Hematopoietic multipotent progenitor cell treated with erythropoietin and hydrocortisone succinate and interleukin-3 and kit ligand, for 6 days (in vitro differentiated cells): ENCODE results near the gene MICALL2.

Source experiments
- DNase-seq: peaks from one replicate; pipeline ENCODE4 v3.0.0-alpha.2; 2015

MICALL2 gene

DNA sequence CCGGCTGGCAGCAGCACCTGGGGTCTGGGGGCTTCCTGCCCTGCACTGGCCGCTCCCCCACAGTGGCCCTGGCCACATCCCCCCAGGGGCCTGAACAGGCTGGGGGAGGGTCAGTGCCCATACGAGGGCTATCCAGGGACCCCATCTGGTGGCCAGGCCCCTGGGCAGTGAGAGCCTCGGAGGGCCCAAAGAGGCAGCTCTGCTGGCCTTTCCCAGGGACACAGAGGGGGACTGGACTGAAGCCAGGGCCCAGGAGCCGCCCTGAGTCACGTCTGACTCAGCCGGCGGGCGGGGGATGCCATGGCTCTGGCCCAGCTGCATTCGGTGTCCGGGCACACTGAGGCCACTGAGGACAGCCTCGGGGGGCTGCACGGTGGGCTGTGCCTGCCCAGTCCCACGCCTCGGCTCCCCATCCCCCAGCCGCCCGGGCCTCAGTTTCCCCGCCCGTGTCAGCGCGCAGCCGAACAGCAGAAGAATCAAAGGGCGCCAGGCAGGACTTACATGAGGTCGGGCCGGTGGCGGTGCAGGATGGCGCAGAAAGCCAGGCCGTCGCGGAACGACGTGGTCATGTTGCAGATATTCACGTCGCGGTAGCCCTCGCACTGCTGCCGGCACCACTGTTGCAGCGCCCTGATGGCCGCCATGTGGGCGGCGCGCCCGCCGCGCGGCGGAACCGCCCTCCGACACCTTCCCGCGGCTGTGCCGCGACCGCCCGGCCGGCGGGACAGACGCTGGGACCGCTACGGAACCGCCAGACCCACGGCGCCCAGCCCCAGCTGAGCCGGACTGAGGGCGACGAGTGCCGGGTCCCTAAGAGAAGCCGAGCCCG, at the start of gene MICALL2:
Gene MICALL2 (minus strand): TSS at position 788 of the 829 bp plus-strand sequence. CDS start 144 bp downstream, at position 644.
- peak; percentile 78 for DNase-seq

DNA sequence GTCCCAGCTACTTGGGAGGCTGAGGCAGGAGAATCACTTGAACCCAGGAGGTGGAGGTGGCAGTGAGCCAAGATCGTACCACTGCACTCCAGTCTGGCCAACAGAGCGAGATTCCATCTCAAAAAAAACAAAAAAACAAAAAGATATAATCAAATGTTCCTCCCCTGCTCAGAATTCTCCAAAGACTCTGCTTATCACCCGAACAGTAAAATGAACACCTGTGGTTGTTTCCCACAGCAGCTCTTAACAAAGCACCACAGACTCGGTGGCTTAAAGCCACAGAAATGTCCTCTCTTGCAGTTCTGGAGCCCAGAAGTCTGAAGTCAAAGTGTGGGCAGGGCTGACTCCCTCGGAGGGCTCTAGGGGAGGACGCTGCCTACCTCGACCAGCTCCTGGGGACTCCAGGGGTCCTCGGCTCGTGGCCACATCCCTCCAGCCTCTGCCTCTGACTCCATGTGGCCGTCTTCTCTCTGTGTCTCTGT, 49.0 kb upstream of the MICALL2 start:
- peak; percentile 84 for DNase-seq

DNA sequence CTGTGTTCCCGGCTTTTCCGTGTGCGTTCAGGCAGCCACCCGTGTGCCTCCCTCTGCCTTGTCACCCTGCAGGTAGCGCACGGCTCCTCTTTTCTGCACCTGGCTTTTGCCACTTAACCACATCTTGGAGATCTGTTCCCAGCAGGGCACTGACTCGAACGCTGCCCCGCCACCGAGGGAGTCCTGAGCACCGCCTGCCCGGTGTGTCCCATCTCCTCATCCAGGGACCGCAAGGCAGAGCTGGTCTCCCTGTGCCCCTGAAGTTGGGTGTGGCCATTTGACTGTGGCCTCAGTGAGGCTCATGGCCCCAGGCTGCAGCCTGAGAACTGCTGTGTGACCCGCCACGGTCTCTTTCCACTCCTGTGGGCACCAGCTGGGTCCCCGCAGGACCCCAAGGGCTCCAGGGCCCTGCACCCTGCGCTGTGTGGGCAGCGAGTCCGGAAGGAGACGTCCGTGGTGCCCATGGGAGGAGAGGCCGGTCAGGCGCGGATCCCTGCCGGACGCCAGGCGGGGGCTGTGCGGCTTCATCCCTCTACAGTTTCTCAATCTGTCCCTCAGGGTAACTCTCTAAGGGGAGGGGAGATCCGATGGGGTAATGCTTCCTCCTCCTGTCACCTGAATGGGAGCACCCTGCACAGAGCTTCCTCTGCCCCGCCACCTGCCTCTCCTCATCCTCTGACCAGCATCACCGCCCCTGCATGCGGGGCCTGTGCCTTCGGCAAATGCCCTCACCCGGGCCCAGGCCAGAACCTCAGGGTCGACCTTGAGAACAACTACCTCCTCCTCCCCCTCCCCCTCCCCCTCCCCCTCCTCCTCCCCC, 46.7 kb upstream of the MICALL2 start:
- DNase-seq: peak; percentile 51

DNA sequence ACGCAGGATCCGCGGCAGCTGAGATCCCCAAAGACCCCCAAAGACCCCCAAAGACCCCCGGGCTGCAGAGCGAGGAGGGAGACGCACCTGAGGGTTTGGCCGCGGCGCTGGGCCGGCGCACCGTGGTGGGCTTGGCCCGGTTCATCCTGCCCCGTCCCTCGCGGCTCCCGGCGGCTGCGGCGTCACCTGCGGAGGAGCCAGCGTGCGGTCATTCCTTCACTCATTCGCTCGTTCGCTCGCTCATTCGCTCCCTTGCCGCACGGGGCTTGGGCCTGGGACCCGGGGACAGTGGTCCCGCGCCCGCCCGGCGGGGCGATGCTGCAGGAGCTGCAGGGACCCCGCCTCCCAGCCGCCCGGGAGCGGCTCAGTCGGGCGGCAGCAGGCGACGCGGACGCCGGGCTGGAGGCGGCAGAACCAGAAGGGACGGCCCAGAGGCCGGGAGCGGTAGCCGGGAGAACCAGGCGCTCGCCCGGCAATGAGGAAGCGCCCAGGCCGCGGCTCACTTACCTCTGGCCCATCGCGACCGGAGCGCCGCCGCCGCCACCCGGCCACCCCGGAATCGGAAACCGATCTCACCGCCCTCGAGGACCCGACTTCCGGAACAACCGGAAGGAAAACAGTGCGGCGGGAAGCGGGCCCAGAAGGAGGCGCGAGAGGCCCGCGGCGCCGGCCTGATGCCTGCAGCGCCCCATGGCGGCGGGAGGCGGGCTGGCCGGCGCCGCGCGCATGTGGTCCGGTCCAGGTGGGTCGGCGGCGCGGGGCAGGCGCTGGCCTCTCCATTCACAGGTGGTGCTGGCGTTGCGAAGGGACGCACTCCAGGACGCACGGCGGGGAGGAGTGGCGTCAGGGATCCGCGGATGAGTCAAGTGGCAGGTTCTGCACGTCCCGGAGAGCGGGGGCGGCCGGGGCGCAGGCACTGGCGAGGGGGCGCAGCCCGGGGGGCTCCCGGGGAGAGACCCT, 44.8 kb upstream of the MICALL2 start, which contains the start of gene INTS1:
Gene INTS1 (minus strand): TSS at position 574 of the 960 bp plus-strand sequence. CDS start 429 bp downstream, at position 145.
- peak; percentile 95 for DNase-seq

DNA sequence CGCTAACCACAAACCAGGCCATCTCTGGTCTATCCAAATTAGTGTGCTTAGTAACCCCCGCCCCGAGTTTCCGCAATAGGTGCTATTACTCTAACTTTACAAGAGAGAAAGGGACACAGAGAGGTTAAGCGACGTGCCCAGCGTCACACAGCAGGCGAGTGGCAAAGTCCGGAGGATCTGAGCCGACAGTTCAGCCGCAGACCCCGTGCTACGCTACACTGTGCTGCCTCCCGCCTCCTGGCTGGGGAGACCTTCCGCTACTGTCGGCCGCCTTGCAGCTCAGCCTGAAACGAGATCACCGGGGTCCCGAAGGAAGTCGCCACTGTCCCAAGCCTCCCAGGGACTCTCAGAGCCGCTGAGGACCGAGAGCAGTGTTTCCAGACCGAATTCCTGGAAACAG, 44.1 kb upstream of the MICALL2 start:
- DNase-seq: peak; percentile 34

DNA sequence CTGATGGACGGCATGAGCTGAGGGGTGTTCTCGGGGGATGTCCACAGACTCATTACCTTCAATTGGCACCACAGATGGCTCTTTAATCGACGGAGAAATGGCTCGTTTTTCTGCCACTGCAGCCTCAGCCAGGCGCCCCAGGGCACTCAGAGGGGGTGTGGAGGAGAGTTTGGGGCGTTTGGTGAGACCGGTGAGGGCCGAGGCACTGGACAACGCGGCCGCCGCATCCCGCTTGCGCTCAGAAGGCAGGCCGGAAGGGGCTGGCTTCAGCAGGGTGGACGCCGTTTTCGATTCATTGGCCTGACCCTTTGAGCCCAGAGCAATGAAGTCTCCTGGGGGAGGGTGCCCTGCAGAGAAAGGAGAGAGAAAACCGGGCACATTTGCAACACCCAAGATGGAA, 43.6 kb upstream of the MICALL2 start:
- no peak for DNase-seq

DNA sequence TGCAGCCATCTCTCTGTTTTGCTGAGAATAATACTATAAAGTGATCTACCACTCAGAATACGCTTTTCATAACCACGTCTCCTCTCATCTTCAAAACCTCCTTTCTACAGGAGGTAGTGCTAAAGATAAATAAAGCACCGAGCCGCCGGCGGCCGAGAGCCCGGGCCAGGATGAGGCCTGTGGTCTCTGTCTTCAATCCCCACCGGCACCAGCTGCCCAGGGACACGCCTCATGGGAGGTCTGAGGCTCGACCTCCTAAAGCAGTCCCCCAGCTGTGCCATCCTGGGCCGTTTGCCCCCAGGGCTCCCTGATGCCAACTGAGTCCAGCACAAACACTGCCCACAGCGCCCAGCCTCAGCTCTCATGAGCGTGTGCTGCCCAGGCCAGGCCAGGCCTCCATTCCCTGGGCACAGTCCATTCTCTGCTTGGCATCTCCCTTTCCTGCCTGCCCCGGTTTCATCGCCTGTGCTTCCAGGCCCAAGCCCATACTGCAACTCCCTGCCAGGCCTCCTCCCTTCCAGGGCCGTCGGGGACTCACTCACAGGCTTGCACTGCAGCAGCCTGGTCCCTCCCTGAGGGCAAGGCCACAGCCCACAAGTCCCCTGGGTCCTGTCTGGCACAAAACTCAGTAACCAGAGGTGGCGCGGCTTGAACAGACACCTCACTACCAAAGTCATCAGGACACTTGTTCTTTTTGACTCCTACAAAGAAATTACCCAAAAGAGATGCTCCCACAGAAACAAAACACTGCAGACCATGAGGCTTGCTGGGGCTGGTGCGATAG, 42.4 kb upstream of the MICALL2 start:
- no peak for DNase-seq

DNA sequence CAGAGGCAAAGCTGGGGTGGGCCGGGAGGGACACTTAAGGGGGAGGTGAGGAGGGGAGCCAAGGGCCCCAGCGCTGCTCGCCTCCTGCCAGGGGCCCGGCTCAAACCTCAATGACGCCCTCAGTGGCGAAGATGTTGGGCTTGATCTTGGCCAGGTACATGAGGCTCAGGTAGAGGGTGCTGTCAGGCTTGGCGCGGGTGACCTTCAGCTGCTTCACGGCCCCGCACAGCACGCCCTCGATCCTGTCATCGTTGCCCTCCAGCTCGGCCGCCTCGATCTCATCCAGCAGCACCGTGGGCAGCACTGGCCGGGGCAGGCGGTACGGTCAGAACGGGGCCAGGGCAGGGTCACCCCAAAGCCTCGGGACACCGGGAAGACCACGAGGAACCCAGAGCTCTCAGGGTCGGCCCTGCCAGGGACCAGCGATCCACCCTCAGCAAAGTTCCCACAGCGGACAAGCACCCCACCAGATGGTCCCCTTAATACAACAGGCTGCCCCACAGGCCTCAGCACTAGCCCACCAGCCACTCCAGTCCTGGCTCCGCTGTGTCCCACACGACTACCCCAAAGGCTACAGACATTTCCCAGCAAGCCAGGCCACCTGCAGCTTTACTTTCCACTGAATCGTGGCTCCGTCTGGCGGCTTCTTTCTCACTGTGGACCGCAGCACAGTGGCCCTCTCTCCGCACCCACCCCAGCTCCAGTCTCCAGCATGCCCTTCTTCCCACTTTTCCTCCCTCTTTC, 41.0 kb upstream of the MICALL2 start:
- DNase-seq: no peak

DNA sequence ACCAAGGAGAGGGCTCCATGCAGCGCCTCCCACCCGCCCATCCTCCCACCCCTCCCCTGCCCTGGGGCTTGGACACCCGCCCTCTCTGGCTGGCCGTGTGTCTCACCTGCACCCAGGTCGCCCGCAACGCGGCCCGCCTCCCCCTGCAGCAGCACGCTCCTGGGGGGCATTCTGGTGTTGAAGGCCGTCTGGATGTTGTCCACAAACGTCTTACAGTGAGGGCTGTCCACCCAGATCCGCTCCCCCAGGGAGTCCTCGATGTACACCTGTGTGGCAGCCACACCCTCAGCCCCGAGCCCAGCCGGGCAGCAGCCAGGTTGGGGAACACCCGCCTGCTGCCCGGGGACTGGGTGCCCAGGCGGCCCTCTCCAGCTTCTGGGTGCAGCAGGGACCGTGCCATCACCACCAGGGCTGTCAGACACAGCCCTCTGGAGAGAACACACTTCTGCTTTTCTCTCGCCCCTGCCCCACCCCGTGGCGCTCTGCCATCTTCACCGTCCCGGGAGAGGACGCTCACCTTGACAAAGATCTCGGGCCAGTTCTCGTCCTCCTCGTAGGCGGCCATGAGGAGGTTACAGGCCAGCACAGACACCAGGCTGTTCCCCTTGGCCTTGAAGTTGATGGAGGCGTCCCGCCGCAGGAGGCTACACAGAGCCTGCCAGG, 40.2 kb upstream of the MICALL2 start:
- no peak for DNase-seq

DNA sequence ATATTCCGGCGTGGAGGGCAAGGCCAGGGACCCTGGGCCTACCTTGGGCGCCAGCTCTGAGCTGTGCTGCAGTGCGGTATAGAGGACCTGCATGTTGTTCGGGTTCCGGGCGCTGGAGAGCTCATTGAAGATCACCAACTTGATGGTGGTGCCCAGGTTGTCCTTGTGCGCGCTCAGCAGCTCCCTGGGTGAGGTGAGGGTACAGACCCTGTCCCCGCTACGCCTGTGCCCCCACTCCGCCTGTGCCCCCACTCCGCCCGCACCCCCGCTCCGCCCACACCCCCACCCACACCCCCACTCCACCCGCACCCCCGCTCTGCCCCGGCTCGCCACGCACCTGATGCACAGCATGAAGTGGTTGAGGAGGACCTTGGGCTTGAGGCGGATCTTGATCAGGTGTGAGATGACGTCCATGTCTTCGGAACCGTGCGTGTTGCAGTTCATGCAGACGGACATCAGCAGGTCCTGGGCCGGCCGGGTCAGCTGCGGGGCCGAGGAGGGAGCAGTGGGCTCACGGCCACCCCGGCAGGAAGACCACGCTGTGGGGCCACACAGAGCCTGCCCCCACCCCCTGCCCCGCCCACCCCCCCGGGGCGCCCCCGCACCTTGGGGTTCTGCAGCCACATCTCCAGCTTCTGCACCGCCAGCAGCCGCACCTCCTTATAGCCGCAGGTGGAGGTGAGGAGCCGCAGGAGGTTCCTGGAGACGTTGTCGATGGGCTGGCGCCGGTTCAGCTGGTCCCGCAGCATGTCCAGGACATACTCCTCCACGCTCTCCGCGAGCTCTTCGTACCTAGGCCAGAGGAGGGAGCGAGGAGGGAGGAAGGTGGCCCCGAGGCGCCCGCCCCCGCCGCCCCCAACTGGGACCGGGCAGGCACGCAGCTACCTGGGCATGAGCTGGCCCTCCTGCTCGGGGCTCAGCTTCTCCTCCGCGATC, 39.4 kb upstream of the MICALL2 start:
- DNase-seq: no peak

DNA sequence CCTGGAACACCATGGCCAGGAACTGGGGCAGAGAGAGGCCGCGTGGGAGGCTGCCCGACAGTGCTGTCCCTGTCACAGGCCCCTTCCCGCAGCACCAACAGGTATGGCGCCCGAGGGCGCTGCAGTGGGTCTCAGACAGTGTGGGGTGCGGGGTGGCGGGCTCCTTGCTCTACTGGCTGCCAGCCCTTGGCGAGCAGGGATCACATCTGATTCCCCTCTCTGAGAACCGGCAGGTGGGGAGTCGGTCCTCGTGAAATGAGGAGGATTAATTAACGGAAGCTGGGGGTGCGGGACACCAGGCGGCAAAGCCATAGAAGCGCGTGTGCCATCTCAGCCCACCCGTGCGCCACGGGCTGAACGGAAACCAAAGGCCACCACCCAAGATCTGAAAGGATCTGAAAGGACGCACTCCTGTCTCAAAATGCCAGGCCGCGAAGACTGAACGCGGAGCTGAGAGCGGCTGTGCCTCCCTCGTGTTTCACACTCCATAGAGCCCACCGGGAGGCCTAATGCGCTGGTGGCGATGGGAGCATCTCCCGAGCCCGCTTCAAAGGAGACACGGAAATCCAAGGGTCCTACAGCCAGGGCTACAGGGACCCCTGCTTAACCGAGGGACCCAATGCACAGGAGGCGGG, 38.1 kb upstream of the MICALL2 start:
- no peak for DNase-seq

DNA sequence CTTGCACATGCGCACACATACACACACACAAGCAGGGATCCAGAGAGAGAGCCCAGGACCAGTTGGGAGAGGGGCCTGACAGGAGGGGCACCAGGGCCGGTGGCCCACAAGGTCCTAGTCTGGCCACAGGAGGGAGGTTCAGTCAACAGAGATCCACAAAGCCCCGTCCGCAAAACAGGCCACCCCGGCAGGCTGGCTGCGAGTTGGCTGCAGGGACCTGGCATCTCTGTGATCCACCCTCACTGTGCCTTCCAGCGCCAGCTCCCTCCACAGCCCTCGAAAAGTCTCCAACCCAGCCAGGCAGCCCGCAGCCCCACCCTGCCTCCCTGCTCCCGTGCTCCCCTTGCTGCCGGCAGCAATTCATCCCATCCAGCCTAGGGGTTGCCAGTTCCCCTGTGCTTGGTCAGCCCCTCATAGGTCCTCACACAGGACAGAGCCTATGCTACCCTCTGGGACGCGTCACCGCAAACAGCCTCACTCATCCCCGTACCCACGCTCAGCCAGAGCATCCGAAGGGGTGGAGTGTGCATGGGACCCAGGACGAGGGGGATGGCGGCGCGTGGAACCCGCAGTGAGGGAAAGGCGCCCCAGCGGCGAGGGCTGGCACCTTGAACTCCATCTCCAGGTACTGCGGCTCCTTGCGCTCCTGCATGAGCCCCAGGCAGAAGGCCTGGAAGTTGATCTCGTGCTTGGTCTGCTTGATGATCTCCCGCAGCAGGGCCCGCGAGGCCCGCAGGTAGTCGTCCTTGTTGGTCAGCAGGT, 37.4 kb upstream of the MICALL2 start:
- no peak for DNase-seq

DNA sequence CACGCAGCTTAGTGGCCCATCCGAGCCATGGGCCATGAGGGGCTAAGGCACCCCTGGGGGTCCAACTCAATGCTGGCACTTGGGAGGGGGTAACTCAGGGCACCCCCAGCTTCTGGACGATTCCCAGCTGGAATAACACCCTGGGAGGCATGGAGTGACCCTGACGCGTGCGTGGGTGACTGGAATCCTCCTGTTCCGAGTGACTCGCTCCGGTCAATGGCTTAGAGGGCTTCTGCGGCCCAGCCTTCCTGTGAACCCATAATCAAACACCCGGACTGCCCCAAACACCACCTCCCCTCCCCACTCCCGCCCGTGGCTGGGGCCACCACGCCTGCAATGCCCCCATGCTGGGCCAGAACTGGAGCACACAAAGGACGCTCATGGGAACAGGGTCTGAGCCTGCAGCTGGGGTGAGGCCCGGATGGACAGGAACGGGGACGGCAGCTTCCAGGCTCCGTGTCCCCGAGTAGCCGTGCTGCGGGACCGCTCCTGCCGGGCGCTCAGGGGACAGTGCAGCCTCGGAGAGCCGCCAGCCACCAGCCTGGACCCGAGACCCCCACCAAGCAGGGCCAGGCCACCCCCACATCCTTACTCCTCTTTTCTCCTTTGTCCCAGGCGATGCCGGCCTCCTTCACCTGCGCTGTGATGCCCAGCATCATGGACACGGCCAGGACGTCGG, 36.4 kb upstream of the MICALL2 start:
- no peak for DNase-seq

DNA sequence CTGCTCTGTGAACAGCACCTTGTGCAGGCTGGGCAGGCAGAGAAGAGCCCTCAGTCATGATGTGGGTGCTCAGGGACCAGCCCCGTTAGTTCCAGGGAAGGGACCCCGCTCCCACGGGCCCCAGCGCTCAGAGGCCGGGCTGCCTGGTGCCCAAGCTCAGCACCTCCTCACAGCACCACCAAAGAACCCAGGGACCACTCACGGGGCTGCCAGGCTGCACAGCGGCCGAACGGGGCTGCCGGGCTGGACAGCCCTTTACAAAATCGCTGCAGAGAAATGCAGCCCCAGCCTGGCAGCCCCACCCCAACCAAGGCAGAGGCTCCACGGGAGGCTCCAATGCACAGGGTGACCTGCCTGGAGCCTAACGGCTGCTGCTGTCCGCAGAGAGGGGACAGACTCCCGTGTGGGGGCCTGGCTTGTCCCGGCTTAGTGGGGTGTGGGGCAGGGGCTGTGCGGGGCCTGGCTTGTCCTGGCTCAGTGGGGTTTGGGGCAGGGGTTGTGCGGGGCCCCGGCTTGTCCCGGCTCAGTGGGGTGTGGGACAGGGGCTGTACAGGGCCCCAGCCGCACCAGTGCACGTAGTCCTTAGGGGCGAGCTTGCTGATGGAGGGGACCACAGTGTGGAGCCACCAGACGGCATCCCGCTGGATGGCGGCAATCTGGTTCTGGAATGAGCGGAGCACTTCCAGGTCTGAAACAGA, 35.7 kb upstream of the MICALL2 start:
- DNase-seq: no peak

DNA sequence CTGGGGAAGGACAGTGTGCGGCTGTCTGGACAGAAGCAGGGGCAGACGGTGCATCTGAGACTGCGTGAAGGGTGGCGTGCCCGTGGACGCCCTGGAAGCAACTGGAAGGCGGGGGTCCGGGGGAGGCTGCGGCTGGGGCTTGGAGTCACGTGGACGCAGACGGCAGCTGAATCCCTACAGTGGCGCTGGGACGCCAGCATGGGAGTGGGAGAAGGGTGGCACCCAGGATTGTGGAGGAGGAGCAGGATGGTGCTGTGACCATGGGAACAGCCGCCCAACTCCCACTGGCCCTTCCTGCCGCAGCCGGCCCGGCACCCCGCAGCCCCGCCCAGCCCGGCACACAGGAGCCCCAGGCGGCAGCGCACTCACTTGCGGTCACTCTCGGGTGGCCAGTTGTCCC, 35.2 kb upstream of the MICALL2 start:
- no peak for DNase-seq

DNA sequence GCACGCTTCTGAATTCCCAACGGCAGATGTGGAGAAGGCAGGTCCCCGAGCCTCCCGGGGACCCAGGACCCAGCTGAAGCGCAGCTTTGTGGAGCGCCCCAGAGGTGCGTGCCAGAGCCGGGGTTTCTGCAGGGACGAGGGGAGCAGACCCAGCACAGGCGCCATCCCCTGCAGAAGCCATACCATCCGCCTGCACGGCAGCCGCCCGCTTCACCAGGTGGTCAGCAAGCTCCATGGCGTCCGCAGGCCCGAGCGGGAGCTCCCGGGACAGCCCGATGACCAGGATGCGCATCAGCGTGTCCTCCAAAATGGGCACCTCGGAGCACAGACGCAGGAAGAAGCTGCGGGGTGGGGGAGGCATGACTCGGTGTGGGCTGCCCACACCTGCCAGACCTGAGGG, 34.3 kb upstream of the MICALL2 start:
- DNase-seq: no peak

DNA sequence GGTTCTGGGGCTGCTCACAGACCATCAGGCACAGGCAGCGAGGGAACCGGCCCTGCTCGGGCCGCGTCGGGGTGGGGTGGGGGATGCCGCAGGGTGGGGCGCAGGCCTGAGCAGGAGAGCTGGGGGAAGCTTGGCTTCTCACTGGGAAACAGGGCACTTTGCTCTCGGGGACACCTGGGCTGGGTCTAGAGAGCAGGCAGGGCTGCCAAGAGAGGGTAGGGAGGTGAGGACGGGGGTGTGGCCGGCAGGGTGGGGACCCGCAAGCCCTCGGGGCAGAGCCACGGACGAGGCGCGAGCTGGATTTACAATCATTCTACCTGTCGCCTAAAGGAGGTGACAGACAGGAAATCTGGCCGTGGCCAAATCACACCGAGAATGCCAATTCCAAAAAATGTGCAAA, 33.9 kb upstream of the MICALL2 start:
- no peak for DNase-seq
